NCI-H1105 (cell line): ENCODE data around the gene FAM151A.

Experiments used
- DNase-seq: peaks from one replicate; lab custom pipeline; 2025; lab: John Stamatoyannopoulos, UW

FAM151A gene

DNA sequence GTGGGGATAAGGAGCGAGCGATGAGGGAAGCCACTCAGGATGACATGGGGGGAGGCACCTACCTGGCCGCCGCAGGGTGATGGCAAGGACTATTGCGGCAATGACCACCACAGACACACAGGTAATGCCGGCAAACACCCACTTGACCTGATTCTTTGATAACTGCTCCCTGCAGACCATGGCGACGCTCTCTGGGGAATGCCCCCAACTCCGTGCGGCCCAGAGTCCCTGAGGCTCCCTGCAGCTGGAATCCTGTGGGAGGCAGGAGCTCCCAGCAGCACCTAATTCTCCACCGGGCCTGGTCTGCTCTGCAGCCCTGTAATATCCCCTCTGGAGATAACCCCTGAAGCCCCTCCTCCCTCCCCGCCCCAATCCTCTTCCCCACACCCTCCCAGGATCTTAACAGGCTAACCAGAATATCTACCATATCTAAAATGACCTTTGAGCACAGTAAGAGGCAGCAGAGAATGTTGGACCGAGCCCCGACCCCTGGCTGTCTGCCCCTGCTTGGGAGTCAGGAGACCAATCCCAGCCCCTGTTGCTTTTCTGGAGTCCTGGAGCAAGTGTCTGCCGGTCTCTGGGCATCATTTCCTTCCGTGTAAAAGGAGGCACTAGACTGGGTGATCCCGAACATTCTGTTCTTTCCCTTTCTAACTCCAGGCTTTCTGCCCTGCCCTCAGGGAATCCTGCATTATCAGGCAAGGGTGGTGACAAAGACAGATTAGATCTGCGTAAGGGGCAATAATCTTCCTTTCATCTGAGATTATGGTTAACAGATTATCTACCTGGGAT is at the start of gene FAM151A:
Gene FAM151A (minus strand): TSS at position 310 of the 792 bp plus-strand sequence. CDS start 130 bp downstream, at position 180.
- DNase-seq: no peak

DNA sequence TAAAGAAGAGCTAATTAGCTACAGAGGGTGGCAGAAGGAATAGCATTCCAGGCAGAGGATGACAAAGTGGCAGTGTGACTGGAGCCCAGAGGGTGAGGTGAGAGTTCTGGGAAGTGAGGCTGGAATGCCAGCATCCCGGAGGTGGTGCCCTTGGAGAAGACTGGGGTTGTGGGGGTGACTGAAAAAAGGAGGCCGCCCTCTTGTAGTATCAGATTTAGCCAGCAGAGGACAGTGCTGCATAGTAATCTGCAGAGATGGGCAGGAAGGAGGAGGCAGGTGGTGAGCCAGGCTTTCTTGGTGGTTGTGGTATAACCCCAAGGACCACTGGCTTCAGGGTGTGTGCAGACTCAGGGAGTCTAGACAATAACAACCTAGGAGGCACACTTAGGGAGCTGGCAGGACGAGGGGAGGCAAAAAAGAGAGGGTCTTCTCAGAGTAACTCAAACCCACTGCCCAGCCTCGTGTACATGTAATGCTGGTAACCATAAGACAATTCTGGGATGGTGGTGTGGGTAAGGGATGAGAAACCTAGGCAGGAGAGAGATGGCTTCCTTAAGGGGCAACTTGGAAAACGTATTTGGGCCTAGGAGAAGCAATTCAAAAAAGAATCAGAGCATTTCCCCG is 48.8 kb upstream of the FAM151A start:
- peak; percentile 8 for DNase-seq

DNA sequence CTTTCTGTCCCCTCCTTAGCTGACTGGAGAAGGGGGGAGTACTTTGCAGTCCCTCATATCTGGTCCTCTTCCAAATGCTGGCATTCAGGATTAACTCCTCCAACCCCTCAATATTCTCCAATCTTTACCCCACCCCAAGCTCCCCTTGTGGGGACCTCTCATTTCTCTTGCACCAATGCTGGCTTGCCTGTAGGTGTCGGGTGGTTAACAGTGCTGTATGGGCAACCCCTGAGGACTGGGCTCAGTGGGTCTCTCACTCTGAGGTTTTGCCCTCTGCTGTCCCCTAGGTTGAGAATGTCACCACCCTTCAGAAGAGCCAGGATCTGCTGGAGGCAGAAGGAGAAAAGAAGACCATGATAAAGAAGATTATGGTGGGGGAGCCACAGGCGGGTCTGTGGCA is 45.2 kb upstream of the FAM151A start:
- DNase-seq: no peak

DNA sequence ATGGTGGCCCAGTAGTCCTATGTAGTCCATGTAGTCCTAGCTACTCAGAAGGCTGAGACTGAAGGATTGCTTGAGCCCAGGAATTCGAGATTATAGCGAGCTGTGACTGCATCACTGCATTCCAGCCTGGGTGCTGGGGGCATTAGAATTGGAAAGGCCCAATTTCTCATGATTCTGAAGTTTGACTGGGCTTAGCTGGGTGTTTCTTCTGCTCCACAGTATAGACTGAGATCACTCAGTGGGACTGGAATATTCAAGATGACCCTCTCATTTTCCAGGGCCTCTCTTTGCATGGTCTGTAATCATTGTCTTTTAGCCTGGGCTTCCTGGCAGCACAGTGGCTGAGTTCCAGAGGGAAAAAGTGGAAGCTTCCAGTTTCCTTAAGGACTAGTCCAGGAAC is 44.5 kb upstream of the FAM151A start:
- DNase-seq: no peak

DNA sequence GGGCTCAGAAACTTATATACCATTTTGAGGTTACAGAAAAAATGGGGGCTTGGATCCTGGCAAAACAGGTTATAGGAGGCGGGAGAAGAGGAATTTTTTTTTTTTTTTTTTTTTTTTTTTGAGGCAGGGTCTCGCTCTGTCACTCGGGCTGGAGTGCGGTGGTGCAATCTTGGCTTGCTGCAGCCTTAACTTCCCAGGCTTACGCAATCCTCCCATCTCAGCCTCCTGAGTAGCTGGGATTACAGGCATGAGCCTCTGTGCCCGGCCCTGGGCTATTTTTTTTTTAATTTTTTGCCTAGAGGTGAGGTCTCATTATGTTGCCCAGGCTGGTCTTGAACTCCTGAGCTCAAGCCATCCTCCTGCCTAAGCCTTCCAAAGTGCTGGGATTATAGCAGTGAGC is 43.0 kb upstream of the FAM151A start:
- DNase-seq: no peak

DNA sequence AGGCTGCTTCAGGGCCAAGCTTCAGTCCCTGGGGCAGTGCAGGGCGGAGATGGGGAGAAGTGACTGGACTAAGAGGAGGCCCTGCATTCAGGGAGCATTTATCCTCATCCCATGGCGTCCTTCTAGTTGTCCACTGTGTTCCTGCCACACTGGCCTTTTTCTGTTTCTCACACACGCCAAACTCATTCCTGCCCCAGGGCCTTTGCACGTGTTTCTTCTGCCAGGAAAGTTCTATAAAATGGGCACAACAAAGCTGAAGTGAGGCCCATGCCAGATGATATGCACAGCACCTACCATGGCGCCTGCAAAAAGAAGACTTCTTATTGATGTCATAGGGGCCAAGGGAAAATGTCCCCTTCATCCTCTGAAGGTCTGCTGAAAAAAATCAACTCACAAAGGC is 42.5 kb upstream of the FAM151A start:
- no peak for DNase-seq

DNA sequence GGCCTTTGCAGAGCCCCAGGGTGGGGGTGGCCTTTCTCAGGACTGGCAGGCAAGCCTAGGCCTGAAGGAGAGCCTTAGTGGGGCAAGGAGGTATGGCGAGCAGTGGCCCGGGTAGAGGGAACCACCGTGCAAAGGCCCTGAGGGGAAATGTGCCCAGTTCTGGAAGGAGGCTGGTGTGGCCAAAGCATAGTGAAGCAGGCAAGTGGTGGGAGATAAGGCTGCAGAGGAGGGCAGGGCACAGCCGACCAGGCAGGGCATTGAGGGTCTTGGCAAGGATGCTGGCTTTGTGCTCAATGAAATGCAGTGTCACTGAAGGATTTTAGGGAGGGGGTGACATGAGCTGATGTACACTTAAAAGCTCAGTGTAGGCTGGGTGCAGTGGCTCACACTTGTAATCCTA is 41.0 kb upstream of the FAM151A start:
- DNase-seq: no peak

DNA sequence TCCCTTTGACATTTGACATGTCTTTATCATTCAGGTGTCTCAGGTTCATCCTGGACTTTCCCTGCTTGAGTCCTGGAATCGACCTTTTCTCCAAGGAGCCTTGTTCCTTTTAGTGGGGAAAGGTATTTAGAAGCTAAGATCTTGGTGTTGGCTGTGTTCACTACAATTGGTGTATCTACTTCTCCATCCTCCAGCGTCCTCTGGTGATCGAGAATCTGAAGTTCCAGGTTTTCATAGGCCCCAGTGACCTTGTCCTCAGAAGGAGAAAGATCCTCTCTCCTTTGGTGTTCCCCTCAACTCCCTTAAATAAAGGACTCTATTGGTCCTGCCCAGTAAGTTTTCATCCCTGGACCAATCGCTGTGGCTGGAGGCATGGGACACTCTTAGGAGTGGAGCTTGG is 40.4 kb upstream of the FAM151A start:
- DNase-seq: no peak

DNA sequence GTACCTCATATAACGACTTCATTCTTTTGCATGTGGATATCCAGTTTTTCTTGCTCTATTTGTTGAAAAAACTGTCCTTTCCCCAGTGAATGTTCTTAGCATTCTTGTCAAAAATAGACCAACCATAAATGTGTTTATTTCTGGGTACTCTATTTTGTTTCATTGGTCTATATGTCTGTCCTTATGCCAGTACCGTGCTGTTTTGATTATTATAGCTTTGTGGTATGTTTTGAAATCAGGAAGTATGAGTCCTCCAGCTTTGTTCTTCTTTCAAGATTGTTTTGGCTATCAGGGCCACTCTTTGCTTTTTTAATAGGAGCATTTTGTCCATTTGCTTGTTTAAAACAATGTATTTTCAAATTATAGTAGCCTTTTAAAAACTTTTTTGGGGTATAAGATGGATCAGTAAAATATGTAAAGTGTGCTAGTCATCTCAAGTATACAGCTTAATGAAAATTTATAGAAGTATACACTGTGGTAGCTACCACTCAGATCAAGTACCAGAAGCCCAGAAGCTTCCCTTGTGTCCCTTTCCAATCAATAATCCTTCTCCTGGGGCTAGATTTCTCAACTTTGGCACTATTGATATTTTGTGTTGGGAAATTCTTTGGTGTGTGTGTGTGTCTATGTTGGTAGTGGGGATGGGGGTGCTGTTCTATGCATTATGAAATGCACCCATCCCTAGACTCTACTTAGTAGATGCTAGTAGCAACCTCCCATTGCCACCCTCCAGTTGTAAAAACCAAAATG is 35.0 kb upstream of the FAM151A start:
- no peak for DNase-seq

DNA sequence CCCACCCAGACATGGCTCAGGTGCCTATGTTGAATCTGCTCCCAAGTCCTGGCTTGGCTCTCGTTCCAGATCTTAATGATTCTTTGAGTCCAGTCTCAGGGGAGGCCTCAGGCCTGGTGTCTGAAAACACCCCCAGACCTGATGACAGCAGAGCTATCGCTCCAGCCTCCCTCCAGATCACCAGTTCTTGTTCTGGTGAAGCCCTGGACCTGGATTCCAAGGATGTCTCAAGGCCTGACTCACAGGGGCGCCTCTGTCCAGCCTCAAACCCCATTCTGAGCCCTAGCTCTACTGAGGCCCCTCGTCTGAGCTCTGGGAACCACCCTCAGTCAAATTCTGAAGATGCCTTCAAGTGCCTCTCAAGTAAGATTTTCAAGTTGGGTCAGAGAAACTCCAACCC is 29.7 kb upstream of the FAM151A start:
- no peak for DNase-seq

DNA sequence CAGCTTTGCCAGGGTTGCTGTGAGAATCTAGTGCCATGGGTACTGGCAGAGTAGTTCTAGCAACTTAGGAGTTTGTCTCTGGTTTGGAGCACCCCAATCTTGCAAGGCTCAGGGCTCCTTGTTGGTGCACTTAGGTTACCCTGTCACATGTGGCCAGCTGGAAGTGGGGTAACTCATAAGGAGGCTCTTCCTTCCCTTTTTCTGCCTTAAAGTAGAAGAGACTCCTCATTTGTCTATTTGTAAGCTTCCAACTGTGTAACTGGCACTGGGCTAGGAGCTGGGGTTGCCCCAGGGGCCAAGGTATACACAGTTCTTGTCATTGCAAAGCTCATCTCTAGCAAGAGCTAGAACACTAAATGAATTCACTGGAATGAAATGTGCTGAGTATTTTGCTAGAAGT is 28.8 kb upstream of the FAM151A start:
- no peak for DNase-seq

DNA sequence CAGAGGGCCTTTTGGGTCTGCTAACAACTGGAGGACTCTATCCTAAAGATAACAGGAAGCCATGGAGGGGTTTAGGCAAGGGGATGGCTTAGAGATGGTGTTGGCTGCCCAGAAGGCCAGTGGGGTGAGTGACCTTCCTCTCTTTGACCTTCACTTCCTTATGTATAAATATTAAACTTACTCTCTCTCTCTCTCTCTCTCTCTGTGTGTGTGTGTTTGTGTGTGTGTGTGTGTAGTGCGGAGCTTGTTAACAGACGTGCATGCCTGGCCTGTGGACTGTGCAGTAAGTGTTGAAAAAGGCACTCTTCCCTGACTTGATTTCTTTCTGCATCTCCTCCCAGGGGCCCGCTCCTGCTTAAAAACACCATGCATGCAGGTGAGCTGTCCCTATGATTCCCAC is 28.3 kb upstream of the FAM151A start:
- DNase-seq: no peak

DNA sequence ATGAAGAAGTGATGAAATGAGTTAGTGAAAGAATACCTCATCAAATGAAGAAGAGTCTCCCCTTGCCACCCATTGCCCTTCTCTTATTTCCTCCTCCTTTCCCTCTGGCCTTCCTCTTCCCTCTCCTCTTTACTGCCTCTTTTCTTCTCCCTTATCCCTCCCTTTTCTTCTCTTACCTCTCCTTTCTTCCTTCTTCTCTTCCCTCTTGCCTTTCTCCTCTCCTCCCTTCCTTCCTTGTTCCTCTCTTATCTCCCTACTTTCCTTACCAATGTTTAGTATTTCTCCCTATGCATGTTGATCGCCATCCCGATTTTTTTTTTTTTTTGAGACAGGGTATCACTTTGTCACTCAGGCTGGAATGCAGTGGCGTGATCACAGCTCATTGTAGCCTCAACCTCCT is 27.1 kb upstream of the FAM151A start:
- no peak for DNase-seq

DNA sequence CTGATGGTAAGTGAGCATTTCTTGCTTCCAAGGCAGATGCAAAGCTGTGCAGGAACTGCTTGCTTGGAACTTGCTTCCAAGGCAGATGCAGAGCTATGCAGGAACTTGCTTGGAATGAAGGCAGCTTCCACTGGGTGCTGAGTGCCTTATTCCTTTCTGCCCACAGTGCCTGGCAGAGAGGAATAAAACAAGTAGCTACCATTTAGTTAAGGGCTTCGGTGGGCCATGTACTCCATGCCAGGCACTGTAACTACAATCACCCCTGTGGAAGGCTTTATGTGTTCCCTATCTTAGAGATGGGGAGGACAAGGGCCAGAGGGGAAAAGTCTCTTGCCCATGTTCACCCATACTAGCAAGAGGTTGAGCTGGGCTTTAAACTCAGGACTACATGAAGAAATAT is 26.6 kb upstream of the FAM151A start:
- DNase-seq: no peak

DNA sequence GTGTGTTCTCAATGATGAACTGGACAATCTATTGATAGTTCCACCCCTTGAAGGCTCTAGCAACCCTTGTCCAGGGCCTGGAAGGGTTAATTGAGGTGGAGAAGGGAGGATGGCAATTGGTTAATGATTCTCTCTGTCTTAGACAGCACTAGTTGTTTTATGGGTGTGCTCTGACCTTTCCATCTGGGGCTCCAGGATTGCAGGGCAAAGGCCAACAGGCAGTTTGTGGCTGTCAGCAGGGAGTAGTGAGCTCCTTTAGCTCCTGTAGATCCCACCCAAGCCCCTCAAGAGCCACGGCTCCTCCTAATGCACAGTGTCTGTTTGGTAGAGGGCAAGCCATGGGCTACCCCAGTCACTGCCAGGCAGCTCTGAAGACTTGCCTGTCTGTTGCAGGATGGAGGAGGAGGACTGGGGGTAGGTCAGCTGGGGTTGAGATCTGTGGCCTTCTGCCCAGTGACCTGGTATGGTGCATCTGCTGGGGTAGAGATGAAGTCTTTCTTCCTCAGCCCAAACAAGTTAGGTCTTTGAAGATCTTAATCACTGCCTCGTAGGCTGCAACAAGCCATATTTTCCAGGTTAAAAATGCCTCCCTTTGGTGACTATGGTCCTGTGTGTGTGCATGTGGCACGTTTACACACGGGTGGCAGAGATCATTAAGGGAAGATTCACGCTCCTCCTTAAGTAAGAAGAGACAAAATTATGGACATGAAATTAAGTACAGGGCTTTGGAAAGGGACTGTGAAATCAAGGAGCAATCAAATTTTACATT is 26.0 kb upstream of the FAM151A start:
- no peak for DNase-seq

DNA sequence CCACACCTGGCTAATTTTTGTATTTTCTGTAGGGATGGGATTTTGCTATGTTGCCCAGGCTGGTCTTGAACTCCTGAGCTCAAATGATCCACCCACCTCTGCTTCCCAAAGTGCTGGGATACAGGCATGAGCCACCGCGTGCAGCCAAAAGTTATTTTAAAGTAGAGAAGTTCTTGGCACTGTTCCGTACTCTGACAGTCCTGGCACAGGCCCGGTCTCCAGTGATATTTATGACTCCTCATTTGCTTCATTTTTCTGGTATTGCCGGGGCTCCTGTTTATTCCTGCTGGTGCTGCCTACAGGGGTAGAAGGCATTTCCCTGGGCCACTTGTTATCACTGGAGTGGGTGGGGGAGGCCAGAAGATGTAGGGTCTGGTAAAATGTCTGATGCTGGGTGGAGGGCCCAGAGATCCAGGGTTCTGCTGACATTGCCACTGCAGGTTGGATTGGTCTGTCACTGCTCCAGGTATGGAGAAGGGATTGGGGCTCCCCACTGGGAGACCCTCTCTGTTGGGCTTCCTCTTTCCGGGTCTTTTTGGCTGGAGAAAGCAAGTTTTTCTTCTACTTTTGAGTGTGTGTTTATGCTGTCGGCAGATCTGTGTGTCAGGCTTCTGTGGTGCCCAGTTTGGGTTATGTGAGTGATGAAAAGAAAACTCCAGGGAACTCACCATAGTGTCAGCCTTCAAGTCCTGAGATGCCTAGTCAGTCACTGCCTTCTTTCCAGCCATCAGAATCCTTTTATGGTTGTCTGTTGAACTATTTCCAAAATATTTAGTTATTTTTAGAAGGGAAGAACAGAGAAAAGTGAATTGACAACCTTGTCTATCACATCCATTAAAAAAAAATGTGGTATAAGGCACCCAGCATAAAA is 22.7 kb upstream of the FAM151A start:
- no peak for DNase-seq

DNA sequence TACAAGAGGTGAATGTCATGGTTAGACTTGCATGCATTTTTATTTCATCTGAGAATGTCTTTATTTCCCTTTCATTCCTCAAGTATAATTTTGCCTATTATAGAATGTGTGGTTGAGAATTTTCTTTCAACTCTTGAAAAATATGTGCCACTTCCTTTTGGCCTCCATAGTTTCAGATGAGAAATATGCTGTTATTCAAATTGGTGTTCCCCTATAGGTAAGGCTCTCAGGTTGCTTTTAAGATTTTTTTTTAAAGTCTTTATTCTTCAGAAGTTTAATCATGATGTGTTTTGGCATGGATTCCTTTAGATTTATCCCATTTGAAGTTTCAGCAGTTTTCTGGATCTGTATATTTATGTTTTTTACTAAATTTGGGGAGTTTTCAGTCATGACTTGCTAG is 20.4 kb upstream of the FAM151A start:
- no peak for DNase-seq

DNA sequence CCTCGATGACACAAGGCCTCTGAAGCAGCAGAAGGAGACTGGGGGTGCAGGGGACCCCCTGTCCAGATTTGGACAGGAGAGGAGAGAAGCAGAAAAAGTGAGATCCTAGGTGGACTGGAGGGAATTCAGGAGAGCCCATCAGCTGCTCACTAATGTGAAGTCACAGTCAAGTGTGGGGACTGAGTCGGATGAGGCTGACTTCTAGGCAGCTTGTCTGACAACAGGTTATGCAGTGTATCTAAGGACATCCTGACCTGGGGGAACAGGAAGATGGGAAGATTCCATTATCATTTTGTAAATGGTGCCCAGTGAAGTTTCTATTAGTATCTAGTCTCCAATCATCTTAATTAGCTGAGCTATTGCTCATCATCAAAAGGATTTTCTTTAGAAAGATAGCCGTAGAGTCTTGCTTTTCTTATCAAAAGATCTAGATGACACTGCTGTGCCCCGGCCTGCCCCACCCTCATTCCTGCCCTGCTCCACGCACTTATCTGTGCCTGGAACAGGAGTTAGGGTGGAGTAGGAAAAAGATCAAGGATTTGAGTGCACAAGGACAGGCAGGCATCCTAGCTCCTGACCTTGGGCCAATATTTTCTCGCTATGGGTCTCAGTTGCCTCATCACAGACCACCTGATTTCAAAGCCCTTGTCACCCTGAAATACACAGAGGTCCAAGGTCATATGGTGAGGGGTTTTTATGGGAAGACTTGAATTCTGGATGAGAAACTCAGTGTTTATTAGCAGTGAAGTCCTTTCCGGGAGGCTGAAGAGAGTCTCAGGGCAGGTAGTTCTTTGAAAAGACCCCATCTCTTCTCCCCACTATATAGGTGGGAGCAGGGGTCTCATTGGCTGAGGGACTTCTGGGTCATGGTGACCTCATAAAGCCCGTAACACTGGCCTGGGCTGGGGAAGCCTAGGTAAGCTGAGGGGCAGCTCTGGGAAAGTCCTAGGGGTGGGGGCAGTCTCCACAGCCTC is 17.8 kb upstream of the FAM151A start, which contains the start of gene MROH7:
Gene MROH7 (plus strand): TSS at position 924 of the 974 bp plus-strand sequence. CDS start 11,141 bp downstream, outside the sequence.
- DNase-seq: no peak

DNA sequence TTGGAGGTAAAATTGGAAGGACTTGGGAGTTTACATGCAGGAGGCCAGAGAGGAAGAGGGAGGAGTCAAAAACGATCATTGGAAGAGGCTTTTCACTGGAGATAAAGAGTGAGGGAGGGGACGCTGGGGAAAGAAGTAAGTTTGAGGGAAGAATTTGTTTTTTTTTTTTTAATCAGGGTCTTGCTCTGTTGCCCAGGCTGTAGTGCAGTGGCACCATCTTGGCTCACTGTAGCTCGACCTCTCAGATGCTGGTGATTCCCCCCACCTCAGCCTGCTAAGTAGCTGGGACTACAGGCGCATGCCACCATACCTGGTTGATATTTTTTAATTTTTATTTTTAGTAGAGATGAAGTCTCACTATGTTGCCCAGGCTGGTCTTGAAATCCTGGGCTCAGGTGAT is 17.0 kb upstream of the FAM151A start:
- DNase-seq: no peak
